ENCODE measurements around the gene UGGT2. TPM values are rescaled to one million over a fixed set of nuclear protein-coding genes. Genes with fewer than 3 reads are reported as not detected.
"Not testable (repeated sequence)": the region's sequence is repeated elsewhere in the genome, so short reads cannot be mapped to it uniquely, and the experiment has no call there.

The UGGT2 gene
- total RNA-seq, 6 experiments from 2014 or later: 8.2 to 17.1 (median 10.3) TPM

GRCh38 chr13:95784161-95784899 is 268.9 kb downstream of the UGGT2 start:
- no peak overlapping the region for H3K4me3 ChIP-seq
- H3K9me3 ChIP-seq: no peaks in the 10 kb centered on the region
- TF ChIP-seq POLR2A (IDR thresholded peaks at IDR 0.05): no peak
- no peak for TF ChIP-seq CTCF (IDR thresholded peaks at IDR 0.05)
- peak in 1 of 4 donors; percentile 25 for ATAC-seq
- DNase-seq: no peak
- intact Hi-C loops (cut with DNase I): no loop called here
- no peaks in the 10 kb centered on the region for H3K27me3 ChIP-seq
- 78% methylated on average over 4 of the region's 6 CpGs for WGBS (ENCODE audit: insufficient coverage, low coverage, low lambda C conversion rate, missing lambda C conversion rate)
- no peak overlapping the region for H3K27ac ChIP-seq
- no peaks in the 10 kb centered on the region for H3K4me1 ChIP-seq
- peaks cover 0 to 28% (median 11%) of the 10 kb centered on the region in 4 donors for H3K36me3 ChIP-seq

DNA sequence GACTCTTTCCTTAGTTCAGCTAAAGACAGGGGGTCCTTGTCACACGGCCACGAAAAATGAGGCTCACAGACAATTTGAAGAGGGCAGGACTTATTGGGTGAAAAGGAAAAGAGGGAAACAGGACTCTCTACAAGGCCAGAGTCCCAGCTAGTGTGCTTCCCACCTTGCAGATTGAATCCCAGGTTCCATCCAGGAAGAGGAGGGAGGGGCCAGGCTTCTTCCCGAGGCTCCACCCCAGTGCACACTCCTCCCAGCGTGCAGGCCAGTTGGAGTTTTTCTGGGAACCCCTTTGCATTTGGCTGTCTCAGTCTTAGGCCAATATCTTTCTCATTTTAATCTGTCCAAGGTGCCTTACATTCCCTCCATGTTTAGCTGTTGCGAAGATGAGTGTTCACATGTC is 269.5 kb downstream of the UGGT2 start:
- no peak for TF ChIP-seq CTCF (IDR thresholded peaks at IDR 0.05)
- TF ChIP-seq POLR2A (IDR thresholded peaks at IDR 0.05): no peak
- WGBS (ENCODE audit: insufficient coverage, low coverage, low lambda C conversion rate, missing lambda C conversion rate): 93% methylated on average over 4 of the region's 5 CpGs
- Histone ChIP-seq H3K4me1 (no peaks in the 10 kb centered on the region), H3K36me3 (peaks cover 0 to 28% (median 11%) of the 10 kb centered on the region in 4 donors), H3K9me3 (no peaks in the 10 kb centered on the region), H3K27me3 (no peaks in the 10 kb centered on the region), H3K4me3 (no peak overlapping the region), H3K27ac (no peak overlapping the region)
- DNase-seq (no peak), ATAC-seq (no peak)
- intact Hi-C loops (cut with DNase I): no loop called here

DNA sequence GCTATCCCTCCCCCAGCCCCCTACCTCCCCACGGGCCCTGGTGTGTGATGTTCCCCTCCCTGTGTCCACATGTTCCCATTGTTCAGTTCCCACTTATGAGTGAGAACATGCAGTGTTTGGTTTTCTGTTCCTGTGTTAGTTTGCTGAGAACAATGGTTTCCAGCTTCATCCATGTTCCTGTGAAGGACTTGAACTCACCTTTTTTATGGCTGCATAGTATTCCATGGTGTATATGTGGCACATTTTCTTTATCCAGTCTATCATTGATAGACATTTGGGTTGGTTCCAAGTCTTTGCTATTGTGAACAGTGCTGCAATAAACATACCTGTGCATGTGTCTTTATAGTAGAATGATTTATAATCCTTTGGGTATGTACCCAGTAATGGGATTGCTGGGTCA is 271.3 kb downstream of the UGGT2 start:
- H3K27ac ChIP-seq; ATAC-seq; DNase-seq; intact Hi-C loops (cut with DNase I); H3K4me3 ChIP-seq; H3K9me3 ChIP-seq; H3K4me1 ChIP-seq; H3K27me3 ChIP-seq: not testable (repeated sequence)
- 80% methylated on average over 1 of the region's 1 CpG for whole genome bisulfite sequencing (ENCODE audit: insufficient coverage, low coverage, low lambda C conversion rate, missing lambda C conversion rate)
- peaks cover 0 to 18% (median 3%) of the 10 kb centered on the region in 4 donors for H3K36me3 ChIP-seq

DNA sequence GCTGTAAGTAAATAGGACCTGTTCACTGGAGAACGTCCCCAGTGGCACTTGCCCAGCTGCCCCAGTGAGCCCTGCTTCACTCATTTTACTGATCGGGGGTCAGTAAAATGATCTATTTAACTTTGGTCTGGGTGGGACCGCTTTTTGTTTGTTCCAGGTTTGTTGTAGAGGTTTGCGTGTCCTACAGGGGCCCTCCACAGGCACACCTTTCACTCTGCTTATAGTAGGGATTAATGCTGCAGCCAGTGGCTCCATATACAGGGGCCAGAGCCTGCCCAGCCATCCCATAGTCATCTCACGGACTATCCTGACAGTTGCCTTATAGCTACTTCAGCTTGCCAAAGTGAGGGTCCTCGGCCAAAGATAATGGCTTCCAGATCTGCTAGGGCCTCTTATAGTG is 272.2 kb downstream of the UGGT2 start:
- no peaks in the 10 kb centered on the region for H3K4me1 ChIP-seq
- 94% methylated on average over 3 of the region's 6 CpGs for WGBS (ENCODE audit: insufficient coverage, low coverage, low lambda C conversion rate, missing lambda C conversion rate)
- no peak for DNase-seq
- TF ChIP-seq POLR2A (IDR thresholded peaks at IDR 0.05) (no peak), CTCF (IDR thresholded peaks at IDR 0.05) (no peak)
- H3K9me3 ChIP-seq: no peaks in the 10 kb centered on the region
- peaks cover 0 to 12% (median 2%) of the 10 kb centered on the region in 4 donors for H3K36me3 ChIP-seq
- H3K27ac ChIP-seq: no peak overlapping the region
- H3K27me3 ChIP-seq: no peaks in the 10 kb centered on the region
- intact Hi-C loops (cut with DNase I): no loop called here
- H3K4me3 ChIP-seq: no peak overlapping the region
- peak in 1 of 4 donors; percentile 10 for ATAC-seq

DNA sequence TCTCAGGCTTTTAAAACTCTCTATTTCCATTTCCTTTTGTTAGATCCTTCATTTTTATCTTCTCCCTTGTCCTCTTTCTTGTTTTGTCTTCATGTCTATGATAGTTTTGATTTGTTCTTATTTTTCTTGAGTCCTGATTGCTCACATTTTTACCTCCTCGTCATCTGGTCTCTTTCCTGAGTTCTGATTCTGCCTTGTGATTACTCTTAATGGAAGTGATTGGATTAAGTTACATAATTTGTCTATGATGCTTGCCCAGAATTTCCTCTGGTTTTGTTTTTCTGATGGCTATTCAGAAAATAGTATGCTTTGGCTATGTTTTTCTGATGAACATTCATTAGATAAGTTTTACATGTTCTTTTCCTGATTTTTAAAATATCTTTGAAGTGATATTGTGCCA is 273.7 kb downstream of the UGGT2 start:
- TF ChIP-seq CTCF (IDR thresholded peaks at IDR 0.05): no peak
- TF ChIP-seq POLR2A (IDR thresholded peaks at IDR 0.05): no peak
- no peak for ATAC-seq
- WGBS (ENCODE audit: insufficient coverage, low coverage, low lambda C conversion rate, missing lambda C conversion rate): 92% methylated on average over 1 of the region's 1 CpG

More for the DNA sequence above, 273.7 kb downstream of the UGGT2 start:
- H3K36me3 ChIP-seq: peaks cover 0 to 9% (median 2%) of the 10 kb centered on the region in 4 donors
- DNase-seq: no peak
- H3K4me3 ChIP-seq: no peak overlapping the region
- H3K27me3 ChIP-seq: no peaks in the 10 kb centered on the region
- H3K27ac ChIP-seq: no peak overlapping the region
- intact Hi-C loops (cut with DNase I): no loop called here
- no peaks in the 10 kb centered on the region for H3K9me3 ChIP-seq
- no peaks in the 10 kb centered on the region for H3K4me1 ChIP-seq
